HG03175 (cell line): ENCODE data around the gene MED27.
"Not testable (repeated sequence)": the region's sequence is repeated elsewhere in the genome, so short reads cannot be mapped to it uniquely, and the experiment has no call there.

Source experiments
- ATAC-seq: cut with Tn5 transposase; IDR thresholded peaks from one replicate; pipeline ENCODE4 v1.9.1; 2021; ENCODE audit warnings: mild to moderate bottlenecking, moderate library complexity; ENCODE audit not compliant: unreplicated experiment

The MED27 gene

GRCh38 chr9:132020272-132020671 lies 59.4 kb downstream of the MED27 start:
- no peak for ATAC-seq

GRCh38 chr9:132019702-132020101 lies 60.0 kb downstream of the MED27 start:
- ATAC-seq: no peak

GRCh38 chr9:132018957-132019405 lies 60.7 kb downstream of the MED27 start:
- no peak for ATAC-seq

GRCh38 chr9:132016456-132016855 lies 63.2 kb downstream of the MED27 start:
- no peak for ATAC-seq

- no peak for ATAC-seq
Observed at GRCh38 chr9:132015866-132016265, 63.8 kb downstream of the MED27 start.

- no peak for ATAC-seq
Observed at GRCh38 chr9:132014218-132014805, 65.4 kb downstream of the MED27 start.

GRCh38 chr9:132012704-132013357 lies 66.8 kb downstream of the MED27 start:
- no peak for ATAC-seq

GRCh38 chr9:132011896-132012295 lies 67.8 kb downstream of the MED27 start:
- ATAC-seq: no peak

- no peak for ATAC-seq
Observed at GRCh38 chr9:132011309-132011708, 68.4 kb downstream of the MED27 start.

GRCh38 chr9:132010201-132010600 lies 69.5 kb downstream of the MED27 start:
- not testable (repeated sequence) for ATAC-seq

- ATAC-seq: no peak
Observed at GRCh38 chr9:132008855-132009812, 70.5 kb downstream of the MED27 start.

GRCh38 chr9:132008184-132008803 lies 71.4 kb downstream of the MED27 start:
- ATAC-seq: no peak

GRCh38 chr9:132007371-132008025 lies 72.2 kb downstream of the MED27 start:
- no peak for ATAC-seq

- peak; percentile 82 for ATAC-seq
Observed at GRCh38 chr9:132006677-132007370, 72.8 kb downstream of the MED27 start.

GRCh38 chr9:132005899-132006298 lies 73.8 kb downstream of the MED27 start:
- no peak for ATAC-seq

GRCh38 chr9:132004323-132004722 lies 75.3 kb downstream of the MED27 start:
- ATAC-seq: no peak

GRCh38 chr9:132003896-132004295 lies 75.8 kb downstream of the MED27 start:
- ATAC-seq: no peak

- ATAC-seq: no peak
Observed at GRCh38 chr9:132003319-132003704, 76.4 kb downstream of the MED27 start.

- ATAC-seq: no peak
Observed at GRCh38 chr9:132002643-132003318, 76.9 kb downstream of the MED27 start.
